OCI-LY3 (cell line): Measurements from ENCODE around the gene ACACB.

ENCODE experiments used
- H2AFZ ChIP-seq: fragments of 200-600, 300-600 bp; shearing (Covaris generic); 2 replicates; pipeline ENCODE4 v1.6.0; 2014; ENCODE audit warnings: antibody characterized with exemption, low read depth, low read length
- H3K27ac ChIP-seq: fragments of 200-600, 300-600 bp; sonication (generic); 2 replicates; pipeline ENCODE4 v1.5.1; 2014; ENCODE audit warnings: mild to moderate bottlenecking, low read length, moderate library complexity, mixed read lengths
- H3K27me3 ChIP-seq: fragments of 200-600, 300-600 bp; sonication (generic); 2 replicates; pipeline ENCODE4 v1.6.1; 2014; ENCODE audit warnings: low read depth, low read length, mixed read lengths
- H3K36me3 ChIP-seq: fragments of 200-600, 300-600 bp; sonication (generic); replicated peaks from 2 replicates; pipeline ENCODE3; 2014; ENCODE audit warnings: low read depth, low read length, mixed read lengths
- H3K4me1 ChIP-seq: fragments of 300-600, 200-600 bp; sonication (generic); 2 replicates; pipeline ENCODE4 v1.6.1; 2014; ENCODE audit warnings: low read length, mixed read lengths
- H3K4me2 ChIP-seq: fragments of 200-600, 300-600 bp; sonication (generic); 2 replicates; pipeline ENCODE4 v1.6.1; 2014; ENCODE audit warnings: low read length, mixed read lengths
- H3K4me3 ChIP-seq: fragments of 300-600, 200-600 bp; sonication (generic); 2 replicates; pipeline ENCODE4 v1.5.1; 2014; ENCODE audit warnings: antibody characterized with exemption, mild to moderate bottlenecking, low read length, moderate library complexity
- H3K79me2 ChIP-seq: fragments of 300-600, 200-600 bp; shearing (Covaris generic); 2 replicates; pipeline ENCODE4 v1.6.1; 2014; ENCODE audit warnings: mild to moderate bottlenecking, low read length, mixed read lengths
- H3K9ac ChIP-seq: fragments of 300-600, 200-600 bp; shearing (Covaris generic); 2 replicates; pipeline ENCODE4 v1.6.0; 2014; ENCODE audit warnings: mild to moderate bottlenecking, low read length, moderate library complexity
- H3K9me3 ChIP-seq: fragments of 200-600, 300-600 bp; shearing (Covaris generic); 2 replicates; pipeline ENCODE4 v1.6.1; 2014; ENCODE audit warnings: low read length, mixed read lengths; ENCODE audit not compliant: insufficient read depth
- H4K20me1 ChIP-seq: fragments of 200-600, 300-600 bp; sonication (generic); 2 replicates; pipeline ENCODE4 v1.6.1; 2016; ENCODE audit warnings: low read length, mixed read lengths; ENCODE audit not compliant: insufficient read depth
- EZH2phosphoT487 ChIP-seq: fragments of 200-600 bp; shearing (Covaris generic); IDR thresholded peaks from 2 replicates; pipeline ENCODE4 v1.6.1; 2018; ENCODE audit warnings: antibody characterized with exemption, mixed run types, low read depth
- TF ChIP-seq, protein P1 (sequence below): fragments of 200-600, 300-600 bp; sonication (generic); IDR thresholded peaks from 2 replicates; pipeline ENCODE4 v1.5.1; 2014; ENCODE audit warnings: antibody characterized with exemption, low read length, low read depth

Gene ACACB

GRCh38 chr12:109196332-109196731 lies 79.9 kb downstream of the ACACB start:
- no peaks in the 10 kb centered on the region for H3K27me3 ChIP-seq
- no peaks in the 10 kb centered on the region for H4K20me1 ChIP-seq
- no peak overlapping the region for H3K4me3 ChIP-seq
- TF ChIP-seq, protein P1, sequence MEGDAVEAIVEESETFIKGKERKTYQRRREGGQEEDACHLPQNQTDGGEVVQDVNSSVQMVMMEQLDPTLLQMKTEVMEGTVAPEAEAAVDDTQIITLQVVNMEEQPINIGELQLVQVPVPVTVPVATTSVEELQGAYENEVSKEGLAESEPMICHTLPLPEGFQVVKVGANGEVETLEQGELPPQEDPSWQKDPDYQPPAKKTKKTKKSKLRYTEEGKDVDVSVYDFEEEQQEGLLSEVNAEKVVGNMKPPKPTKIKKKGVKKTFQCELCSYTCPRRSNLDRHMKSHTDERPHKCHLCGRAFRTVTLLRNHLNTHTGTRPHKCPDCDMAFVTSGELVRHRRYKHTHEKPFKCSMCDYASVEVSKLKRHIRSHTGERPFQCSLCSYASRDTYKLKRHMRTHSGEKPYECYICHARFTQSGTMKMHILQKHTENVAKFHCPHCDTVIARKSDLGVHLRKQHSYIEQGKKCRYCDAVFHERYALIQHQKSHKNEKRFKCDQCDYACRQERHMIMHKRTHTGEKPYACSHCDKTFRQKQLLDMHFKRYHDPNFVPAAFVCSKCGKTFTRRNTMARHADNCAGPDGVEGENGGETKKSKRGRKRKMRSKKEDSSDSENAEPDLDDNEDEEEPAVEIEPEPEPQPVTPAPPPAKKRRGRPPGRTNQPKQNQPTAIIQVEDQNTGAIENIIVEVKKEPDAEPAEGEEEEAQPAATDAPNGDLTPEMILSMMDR: no peak
- no peak for TF ChIP-seq EZH2phosphoT487
- H3K36me3 ChIP-seq: no peaks in the 10 kb centered on the region
- H3K79me2 ChIP-seq: no peaks in the 10 kb centered on the region
- H3K27ac ChIP-seq: no peak overlapping the region
- H3K9ac ChIP-seq: no peak overlapping the region
- H3K4me1 ChIP-seq: no peaks in the 10 kb centered on the region
- no peaks in the 10 kb centered on the region for H3K9me3 ChIP-seq
- H3K4me2 ChIP-seq: no peak overlapping the region
- no peak overlapping the region for H2AFZ ChIP-seq

GRCh38 chr12:109197327-109197726 lies 80.9 kb downstream of the ACACB start:
- Histone ChIP-seq H3K27me3 (no peaks in the 10 kb centered on the region), H3K9ac (no peak overlapping the region), H3K4me1 (no peaks in the 10 kb centered on the region), H3K79me2 (no peaks in the 10 kb centered on the region), H3K4me3 (no peak overlapping the region), H3K36me3 (no peaks in the 10 kb centered on the region), H3K9me3 (no peaks in the 10 kb centered on the region), H3K4me2 (no peak overlapping the region), H2AFZ (no peak overlapping the region), H3K27ac (no peak overlapping the region), H4K20me1 (no peaks in the 10 kb centered on the region)
- TF ChIP-seq, protein P1: no peak
- TF ChIP-seq EZH2phosphoT487: no peak

DNA sequence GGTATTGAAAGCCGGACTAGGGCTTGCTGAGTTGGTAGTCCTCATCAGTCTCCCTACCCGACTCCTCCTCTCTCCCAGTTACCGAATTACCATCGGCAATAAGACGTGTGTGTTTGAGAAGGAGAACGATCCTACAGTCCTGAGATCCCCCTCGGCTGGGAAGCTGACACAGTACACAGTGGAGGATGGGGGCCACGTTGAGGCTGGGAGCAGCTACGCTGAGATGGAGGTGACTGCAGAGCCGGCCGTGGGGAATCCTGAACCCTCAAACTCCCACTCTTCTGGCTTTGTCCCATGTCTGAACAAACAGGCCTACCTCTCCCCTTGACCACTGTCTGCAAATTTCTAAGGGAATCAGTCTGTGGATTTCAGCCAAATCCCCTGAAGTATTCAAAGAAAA lies 82.9 kb downstream of the ACACB start:
- H2AFZ ChIP-seq: no peak overlapping the region
- H3K4me1 ChIP-seq: no peaks in the 10 kb centered on the region
- H3K9me3 ChIP-seq: no peaks in the 10 kb centered on the region

DNA sequence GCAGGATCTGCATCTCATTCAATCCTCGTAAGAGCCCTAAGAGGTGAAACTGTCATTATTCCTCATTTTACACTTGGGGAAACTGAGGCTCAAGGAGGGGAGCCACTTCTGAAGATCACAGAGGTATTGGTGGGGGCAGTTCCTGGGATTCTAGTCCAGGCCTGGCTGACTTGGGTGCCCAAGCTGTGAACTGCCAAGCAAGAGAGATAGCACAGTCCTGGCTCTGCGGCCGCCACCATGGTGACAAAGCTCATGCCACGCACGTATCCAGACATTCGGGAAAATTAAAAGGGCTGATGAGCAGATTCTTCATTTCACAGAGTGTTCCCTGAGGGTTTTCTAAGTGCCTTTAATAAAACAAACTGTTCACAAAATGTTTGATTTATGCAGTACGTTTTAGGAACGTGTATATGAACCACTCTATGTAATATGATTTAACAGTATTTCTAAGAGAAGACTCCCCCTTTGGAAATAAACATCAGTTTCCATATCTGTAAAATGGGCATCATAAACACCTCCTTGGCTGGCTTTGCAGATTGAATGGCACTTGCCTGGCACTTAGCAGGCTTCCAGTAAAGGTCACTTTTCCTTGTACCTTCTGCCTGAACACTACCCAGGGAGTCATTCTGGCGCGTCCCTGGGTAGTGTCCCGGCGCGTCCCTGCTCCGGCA lies 84.6 kb downstream of the ACACB start:
- no peak overlapping the region for H3K27ac ChIP-seq
- H2AFZ ChIP-seq: no peak overlapping the region
- H4K20me1 ChIP-seq: no peaks in the 10 kb centered on the region
- no peaks in the 10 kb centered on the region for H3K79me2 ChIP-seq
- H3K27me3 ChIP-seq: no peaks in the 10 kb centered on the region
- H3K4me2 ChIP-seq: no peak overlapping the region
- H3K36me3 ChIP-seq: no peaks in the 10 kb centered on the region
- TF ChIP-seq EZH2phosphoT487: no peak
- TF ChIP-seq, protein P1: no peak
- no peaks in the 10 kb centered on the region for H3K9me3 ChIP-seq
- H3K4me1 ChIP-seq: no peaks in the 10 kb centered on the region
- H3K9ac ChIP-seq: no peak overlapping the region
- H3K4me3 ChIP-seq: no peak overlapping the region

More for the DNA sequence above, 82.9 kb downstream of the ACACB start:
- TF ChIP-seq, protein P1: no peak
- no peak for TF ChIP-seq EZH2phosphoT487
- H3K36me3 ChIP-seq: no peaks in the 10 kb centered on the region
- no peak overlapping the region for H3K4me2 ChIP-seq
- H4K20me1 ChIP-seq: no peaks in the 10 kb centered on the region
- no peak overlapping the region for H3K4me3 ChIP-seq
- no peak overlapping the region for H3K9ac ChIP-seq
- no peaks in the 10 kb centered on the region for H3K27me3 ChIP-seq
- H3K79me2 ChIP-seq: no peaks in the 10 kb centered on the region
- H3K27ac ChIP-seq: no peak overlapping the region
